Endothelial cell (in vitro differentiated cells): ENCODE data around the gene SLC12A3. TPM values are rescaled to one million over a fixed set of nuclear protein-coding genes. Genes with fewer than 3 reads are reported as not detected.
A peak's percentile ranks its signal among the peaks of the same experiment; 100 is the strongest.

Source experiments
- DNase-seq: peaks from one replicate; pipeline ENCODE4 v3.0.0; 2021; ENCODE audit warnings: low spot score
- H3K27ac Mint-ChIP-seq: one replicate; pipeline ENCODE4 v1.8.0; 2021; ENCODE audit warnings: mixed read lengths, inconsistent platforms; ENCODE audit not compliant: unreplicated experiment
- H3K27me3 Mint-ChIP-seq: one replicate; pipeline ENCODE4 v1.8.0; 2021; ENCODE audit warnings: mild to moderate bottlenecking, moderate library complexity, mixed read lengths, inconsistent platforms; ENCODE audit not compliant: unreplicated experiment
- H3K36me3 Mint-ChIP-seq: one replicate; pipeline ENCODE4 v1.8.0; 2021; ENCODE audit warnings: mild to moderate bottlenecking, low read depth, mixed read lengths, inconsistent platforms; ENCODE audit not compliant: unreplicated experiment
- H3K4me1 Mint-ChIP-seq: one replicate; pipeline ENCODE4 v1.8.0; 2021; ENCODE audit warnings: mild to moderate bottlenecking, mixed read lengths, inconsistent platforms; ENCODE audit not compliant: unreplicated experiment
- H3K4me3 Mint-ChIP-seq: one replicate; pipeline ENCODE4 v1.8.0; 2021; ENCODE audit warnings: mild to moderate bottlenecking, mixed read lengths, inconsistent platforms; ENCODE audit not compliant: unreplicated experiment
- H3K9me3 Mint-ChIP-seq: one replicate; pipeline ENCODE4 v1.8.0; 2021; ENCODE audit warnings: mixed read lengths, inconsistent platforms; ENCODE audit not compliant: unreplicated experiment
- total RNA-seq: library from RNA; stranded (reverse); fragmentation: NEBNext Ultra II Directional; extraction: Animal tissue kit (Norgen Biotek cat#: 25700); gene quantifications from one replicate; pipeline ENCODE4 v1.2.1, GENCODE V29; 2021; ENCODE audit not compliant: unreplicated experiment
- TF ChIP-seq, protein P1 (sequence below): fragments of 200-600 bp; sonication (generic); IDR thresholded peaks from one replicate; pipeline ENCODE4 v1.5.0; 2021; ENCODE audit warnings: antibody characterized with exemption; ENCODE audit not compliant: unreplicated experiment

SLC12A3 gene
- total RNA-seq, 1 donor from 2014 or later, result not detected

GRCh38 chr16:56898847-56899246 is 33.8 kb downstream of the SLC12A3 start:
- DNase-seq, result no peak
- Mint-ChIP-seq H3K27me3 (peaks cover 8% of the 10 kb centered on the region), H3K36me3 (no peaks in the 10 kb centered on the region), H3K9me3 (no peaks in the 10 kb centered on the region), H3K4me3 (no peak overlapping the region), H3K27ac (no peak overlapping the region), H3K4me1 (peaks cover 10% of the 10 kb centered on the region)
- TF ChIP-seq, protein P1, sequence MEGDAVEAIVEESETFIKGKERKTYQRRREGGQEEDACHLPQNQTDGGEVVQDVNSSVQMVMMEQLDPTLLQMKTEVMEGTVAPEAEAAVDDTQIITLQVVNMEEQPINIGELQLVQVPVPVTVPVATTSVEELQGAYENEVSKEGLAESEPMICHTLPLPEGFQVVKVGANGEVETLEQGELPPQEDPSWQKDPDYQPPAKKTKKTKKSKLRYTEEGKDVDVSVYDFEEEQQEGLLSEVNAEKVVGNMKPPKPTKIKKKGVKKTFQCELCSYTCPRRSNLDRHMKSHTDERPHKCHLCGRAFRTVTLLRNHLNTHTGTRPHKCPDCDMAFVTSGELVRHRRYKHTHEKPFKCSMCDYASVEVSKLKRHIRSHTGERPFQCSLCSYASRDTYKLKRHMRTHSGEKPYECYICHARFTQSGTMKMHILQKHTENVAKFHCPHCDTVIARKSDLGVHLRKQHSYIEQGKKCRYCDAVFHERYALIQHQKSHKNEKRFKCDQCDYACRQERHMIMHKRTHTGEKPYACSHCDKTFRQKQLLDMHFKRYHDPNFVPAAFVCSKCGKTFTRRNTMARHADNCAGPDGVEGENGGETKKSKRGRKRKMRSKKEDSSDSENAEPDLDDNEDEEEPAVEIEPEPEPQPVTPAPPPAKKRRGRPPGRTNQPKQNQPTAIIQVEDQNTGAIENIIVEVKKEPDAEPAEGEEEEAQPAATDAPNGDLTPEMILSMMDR, result no peak

DNA sequence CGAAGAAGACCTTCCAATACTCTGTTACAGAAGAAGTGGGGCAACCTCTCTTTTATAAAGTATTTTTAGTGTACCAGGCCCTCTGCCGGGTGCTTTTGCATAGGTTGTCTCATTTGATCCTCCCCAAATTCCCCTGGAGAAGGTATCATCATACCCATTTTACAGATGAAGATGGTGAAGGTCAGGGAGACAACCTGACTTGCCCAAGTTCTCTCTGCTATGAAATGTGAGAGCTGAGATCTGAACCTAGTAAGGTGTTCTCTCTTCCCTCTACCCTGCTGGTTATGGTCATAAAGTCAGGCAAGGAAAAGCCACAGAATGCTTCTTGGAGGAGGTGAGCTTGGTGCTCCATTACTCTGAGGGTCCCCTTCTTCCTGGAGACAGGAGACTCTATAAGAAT is 38.9 kb downstream of the SLC12A3 start:
- Mint-ChIP-seq H3K9me3 (peaks cover 4% of the 10 kb centered on the region), H3K4me1 (peaks cover 6% of the 10 kb centered on the region), H3K36me3 (peaks cover 3% of the 10 kb centered on the region), H3K27ac (no peak overlapping the region), H3K27me3 (peaks cover 9% of the 10 kb centered on the region), H3K4me3 (no peak overlapping the region)
- DNase-seq, result no peak
- TF ChIP-seq, protein P1, result no peak

GRCh38 chr16:56907401-56907800 is 42.4 kb downstream of the SLC12A3 start:
- Mint-ChIP-seq H3K4me3 (no peak overlapping the region), H3K4me1 (peaks cover 8% of the 10 kb centered on the region), H3K27ac (no peak overlapping the region), H3K27me3 (peaks cover 5% of the 10 kb centered on the region), H3K36me3 (peaks cover 4% of the 10 kb centered on the region), H3K9me3 (peaks cover 4% of the 10 kb centered on the region)
- no peak for DNase-seq
- TF ChIP-seq, protein P1, result no peak

DNA sequence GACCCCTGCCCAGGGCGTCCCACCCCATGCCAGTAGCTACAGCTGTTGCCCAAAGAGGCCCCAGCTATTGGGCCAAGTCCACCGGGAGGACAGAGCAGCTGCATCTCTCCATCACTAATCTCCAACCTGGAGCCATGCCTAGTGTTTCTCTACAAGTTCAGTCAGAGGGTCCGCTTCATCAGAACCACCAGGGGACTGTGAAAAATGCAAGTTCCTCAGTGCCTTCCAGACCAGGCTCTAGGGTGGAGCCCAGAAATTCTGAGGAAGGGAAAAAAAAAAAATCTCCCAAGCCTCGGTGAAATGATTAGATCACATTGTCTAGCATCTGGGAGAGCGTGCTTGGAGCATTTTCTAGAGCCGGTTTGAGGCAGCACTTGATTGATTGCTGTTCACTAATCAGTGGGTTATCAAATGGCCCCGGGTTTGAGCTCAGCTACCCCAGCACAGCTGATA is 44.5 kb downstream of the SLC12A3 start:
- peaks cover 11% of the 10 kb centered on the region for H3K4me1 Mint-ChIP-seq
- H3K9me3 Mint-ChIP-seq, result peaks cover 4% of the 10 kb centered on the region
- peaks cover 2% of the 10 kb centered on the region for H3K27me3 Mint-ChIP-seq
- TF ChIP-seq, protein P1, result no peak
- no peak overlapping the region for H3K4me3 Mint-ChIP-seq
- DNase-seq, result no peak
- peaks cover 4% of the 10 kb centered on the region for H3K36me3 Mint-ChIP-seq
- no peak overlapping the region for H3K27ac Mint-ChIP-seq

GRCh38 chr16:56910112-56910511 is 45.1 kb downstream of the SLC12A3 start:
- DNase-seq, result no peak
- TF ChIP-seq, protein P1, result no peak
- Mint-ChIP-seq H3K27me3 (peaks cover 2% of the 10 kb centered on the region), H3K36me3 (peaks cover 4% of the 10 kb centered on the region), H3K9me3 (peaks cover 4% of the 10 kb centered on the region), H3K4me3 (no peak overlapping the region), H3K27ac (peak overlapping the region; percentile 36), H3K4me1 (peaks cover 11% of the 10 kb centered on the region)
